ENCODE data around the gene JMJD4. TPM values are rescaled to one million over a fixed set of nuclear protein-coding genes. Genes with fewer than 3 reads are reported as not detected.

JMJD4 gene
- total RNA-seq, 1 donor from 2014 or later = 25.2 TPM

DNA sequence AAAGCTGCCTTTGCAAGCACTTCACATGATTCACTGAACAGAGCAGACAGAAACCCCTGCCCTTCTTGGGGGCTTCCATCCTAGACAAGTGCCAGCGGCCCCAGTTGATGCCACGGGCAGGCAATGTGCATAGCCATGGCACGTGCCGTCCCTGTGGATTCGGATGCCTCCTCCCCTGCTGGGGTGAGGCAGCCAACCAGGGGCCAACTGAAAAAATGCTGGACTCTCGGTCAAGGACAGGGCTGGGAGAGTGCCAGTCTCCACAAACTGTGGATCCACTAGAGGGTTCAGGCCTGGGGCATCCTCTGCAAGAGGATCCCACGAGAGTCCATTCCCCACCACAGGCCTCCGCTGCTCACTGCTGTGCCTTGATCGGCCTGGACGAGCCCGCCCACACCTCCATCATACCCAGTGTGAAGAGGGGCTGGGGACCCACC is 3.8 kb downstream of the JMJD4 start:
- no peak for DNase-seq (ENCODE audit: low read depth)
- Histone ChIP-seq H3K36me3 (ENCODE audit: control insufficient read depth, insufficient read depth, low read length) (no peaks in the 10 kb centered on the region), H3K27me3 (ENCODE audit: control insufficient read depth, insufficient read depth, low read length) (no peaks in the 10 kb centered on the region), H3K4me3 (ENCODE audit: low read depth, low read length) (no peak overlapping the region)
- TF ChIP-seq, protein P1, sequence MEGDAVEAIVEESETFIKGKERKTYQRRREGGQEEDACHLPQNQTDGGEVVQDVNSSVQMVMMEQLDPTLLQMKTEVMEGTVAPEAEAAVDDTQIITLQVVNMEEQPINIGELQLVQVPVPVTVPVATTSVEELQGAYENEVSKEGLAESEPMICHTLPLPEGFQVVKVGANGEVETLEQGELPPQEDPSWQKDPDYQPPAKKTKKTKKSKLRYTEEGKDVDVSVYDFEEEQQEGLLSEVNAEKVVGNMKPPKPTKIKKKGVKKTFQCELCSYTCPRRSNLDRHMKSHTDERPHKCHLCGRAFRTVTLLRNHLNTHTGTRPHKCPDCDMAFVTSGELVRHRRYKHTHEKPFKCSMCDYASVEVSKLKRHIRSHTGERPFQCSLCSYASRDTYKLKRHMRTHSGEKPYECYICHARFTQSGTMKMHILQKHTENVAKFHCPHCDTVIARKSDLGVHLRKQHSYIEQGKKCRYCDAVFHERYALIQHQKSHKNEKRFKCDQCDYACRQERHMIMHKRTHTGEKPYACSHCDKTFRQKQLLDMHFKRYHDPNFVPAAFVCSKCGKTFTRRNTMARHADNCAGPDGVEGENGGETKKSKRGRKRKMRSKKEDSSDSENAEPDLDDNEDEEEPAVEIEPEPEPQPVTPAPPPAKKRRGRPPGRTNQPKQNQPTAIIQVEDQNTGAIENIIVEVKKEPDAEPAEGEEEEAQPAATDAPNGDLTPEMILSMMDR (IDR thresholded peaks at IDR 0.05; ENCODE audit: insufficient read depth, low read length, poor library complexity, severe bottlenecking) = no peak

DNA sequence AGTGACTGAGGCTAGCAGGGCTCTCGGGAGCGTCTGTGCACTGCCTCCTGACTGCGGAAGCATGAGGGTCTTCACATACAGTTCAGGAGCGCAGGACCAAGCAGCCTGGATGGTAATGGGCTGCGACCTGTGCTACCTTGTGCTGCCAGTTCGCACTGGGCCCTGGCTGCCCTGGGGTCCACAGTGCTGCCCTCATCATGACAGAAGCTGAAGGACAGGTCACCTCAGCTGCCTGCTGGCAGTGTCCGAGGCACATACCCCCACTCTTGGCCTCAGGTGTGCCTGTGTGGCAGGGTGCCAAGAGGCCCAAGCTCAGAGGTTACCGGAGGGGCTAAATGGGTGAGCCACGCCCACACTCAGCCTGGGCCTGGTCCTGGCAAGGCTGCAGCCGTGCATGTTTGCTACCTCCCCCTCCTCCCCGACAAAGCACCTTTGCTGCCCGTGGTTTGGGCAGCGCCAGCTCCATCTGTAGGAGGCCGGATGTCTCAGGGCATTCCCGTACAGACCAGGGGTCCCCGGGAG is 4.4 kb downstream of the JMJD4 start:
- no peak overlapping the region for H3K4me3 ChIP-seq (ENCODE audit: low read depth, low read length)
- TF ChIP-seq, protein P1 (IDR thresholded peaks at IDR 0.05; ENCODE audit: insufficient read depth, low read length, poor library complexity, severe bottlenecking) = no peak

DNA sequence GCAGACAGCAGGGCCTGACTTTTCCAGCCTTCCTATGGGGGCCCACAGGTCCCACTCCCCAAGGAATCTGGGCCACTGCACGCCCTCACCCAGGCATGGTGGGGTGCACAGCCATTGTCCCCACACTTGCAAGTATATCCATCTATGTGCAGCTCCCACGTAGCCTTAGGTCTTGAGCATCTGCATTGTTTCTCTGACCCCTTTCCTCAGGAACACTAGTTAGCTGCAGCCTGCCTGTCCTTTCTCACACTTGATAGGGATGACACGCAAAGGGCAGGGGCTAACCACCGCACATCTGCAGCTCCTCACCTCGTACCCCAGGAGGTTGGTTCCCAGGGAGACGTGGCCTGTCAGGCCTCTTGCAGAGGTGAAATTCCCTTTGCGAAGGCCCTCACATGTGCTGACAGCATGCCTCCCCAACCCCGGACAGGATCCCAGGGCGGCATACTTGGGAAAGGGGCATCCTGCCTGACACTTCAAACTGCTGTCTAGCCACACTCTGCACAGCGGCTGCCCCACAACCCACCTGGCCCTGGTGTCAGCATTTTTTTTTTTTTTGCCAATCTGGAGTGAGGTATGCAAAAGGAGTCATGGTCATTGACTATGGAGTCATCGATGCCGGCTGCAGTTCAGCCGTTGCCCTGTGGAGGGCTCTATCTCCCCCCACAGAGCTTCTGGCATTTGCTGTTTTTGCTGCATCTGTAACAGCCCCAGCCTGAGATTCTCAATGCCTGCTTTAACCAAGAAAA is 5.0 kb downstream of the JMJD4 start:
- TF ChIP-seq, protein P1 (IDR thresholded peaks at IDR 0.05; ENCODE audit: insufficient read depth, low read length, poor library complexity, severe bottlenecking) = peak; percentile 87
- Histone ChIP-seq H3K4me3 (ENCODE audit: low read depth, low read length) (no peak overlapping the region), H3K36me3 (ENCODE audit: control insufficient read depth, insufficient read depth, low read length) (no peaks in the 10 kb centered on the region), H3K27me3 (ENCODE audit: control insufficient read depth, insufficient read depth, low read length) (no peaks in the 10 kb centered on the region)
- DNase-seq (ENCODE audit: low read depth) = no peak

More for the DNA sequence above, 4.4 kb downstream of the JMJD4 start:
- Histone ChIP-seq H3K27me3 (ENCODE audit: control insufficient read depth, insufficient read depth, low read length) (no peaks in the 10 kb centered on the region), H3K36me3 (ENCODE audit: control insufficient read depth, insufficient read depth, low read length) (no peaks in the 10 kb centered on the region)
- no peak for DNase-seq (ENCODE audit: low read depth)

DNA sequence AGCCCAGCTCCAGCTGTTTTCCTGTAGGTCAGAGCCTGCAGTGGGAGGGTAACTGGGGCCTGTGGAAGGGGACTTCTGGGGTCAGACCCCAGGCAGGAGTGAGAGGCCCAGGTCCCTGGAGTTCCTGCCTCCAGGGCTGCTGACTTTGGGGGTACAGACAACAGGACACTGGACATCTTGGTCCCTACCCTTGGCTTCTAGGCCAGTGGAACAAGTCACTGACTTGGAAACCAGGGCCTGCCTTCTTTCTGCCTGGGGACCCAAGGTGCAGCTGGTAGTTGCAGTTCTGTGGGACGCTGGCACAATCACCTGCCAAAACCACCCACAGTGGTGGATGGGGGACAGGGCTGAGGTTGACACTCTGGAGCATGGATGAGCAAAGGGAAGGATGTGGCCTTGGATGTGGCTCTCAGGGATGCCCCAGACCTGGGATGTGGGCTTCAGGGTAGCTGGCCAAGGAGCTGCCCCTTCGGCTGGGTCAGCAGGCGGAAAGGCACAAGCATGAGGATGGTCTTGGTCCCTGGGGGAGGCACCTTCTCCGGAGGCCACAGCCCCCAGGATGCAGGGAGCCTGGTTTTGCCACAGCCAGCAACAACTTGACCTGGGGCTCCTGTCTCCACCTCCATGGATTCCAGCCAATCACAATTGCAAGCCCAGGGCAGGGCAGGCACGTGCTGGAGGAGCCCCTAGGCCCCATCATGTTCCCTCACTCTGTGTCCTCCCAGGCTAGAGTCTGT is 5.8 kb downstream of the JMJD4 start:
- DNase-seq (ENCODE audit: low read depth) = no peak
- TF ChIP-seq, protein P1 (IDR thresholded peaks at IDR 0.05; ENCODE audit: insufficient read depth, low read length, poor library complexity, severe bottlenecking) = no peak
- peak overlapping the region; percentile 50 for H3K4me3 ChIP-seq (ENCODE audit: low read depth, low read length)
- no peaks in the 10 kb centered on the region for H3K36me3 ChIP-seq (ENCODE audit: control insufficient read depth, insufficient read depth, low read length)
- H3K27me3 ChIP-seq (ENCODE audit: control insufficient read depth, insufficient read depth, low read length) = no peaks in the 10 kb centered on the region

DNA sequence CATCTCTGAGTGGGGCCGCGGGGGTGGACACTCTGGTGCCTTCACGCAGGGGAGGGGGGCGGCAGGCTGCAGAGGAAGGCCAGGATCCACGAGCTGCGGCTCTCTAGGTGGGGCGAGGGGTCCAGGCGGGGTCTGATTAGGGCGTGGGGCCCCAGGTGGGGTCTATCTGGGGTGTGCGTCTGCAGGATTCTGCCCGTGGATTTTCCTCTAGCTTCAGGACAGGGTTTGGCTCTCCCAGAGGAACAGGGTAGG is 6.3 kb downstream of the JMJD4 start:
- H3K27me3 ChIP-seq (ENCODE audit: control insufficient read depth, insufficient read depth, low read length) = no peaks in the 10 kb centered on the region
- H3K4me3 ChIP-seq (ENCODE audit: low read depth, low read length) = peak overlapping the region; percentile 50
- TF ChIP-seq, protein P1 (IDR thresholded peaks at IDR 0.05; ENCODE audit: insufficient read depth, low read length, poor library complexity, severe bottlenecking) = no peak
- DNase-seq (ENCODE audit: low read depth) = no peak
- H3K36me3 ChIP-seq (ENCODE audit: control insufficient read depth, insufficient read depth, low read length) = no peaks in the 10 kb centered on the region
